PFSK-1 (cell line): Measurements from ENCODE around the gene LRRC28.

Experiments used
- POLR2AphosphoS5 ChIP-seq: IDR thresholded peaks from 2 replicates; pipeline ENCODE4 v1.6.1; 2012; ENCODE audit warnings: low read depth, mild to moderate bottlenecking, control low read depth, low read length, moderate library complexity
- REST ChIP-seq, 2 experiments: IDR thresholded peaks; 2 replicates each; pipeline versions ENCODE4 v1.6.1 to v1.8.0; 2011 to 2012; ENCODE audit warnings: low read depth in 2 of 2, low read length in 2 of 2, control low read depth in 1 of 2, inconsistent platforms in 1 of 2, mild to moderate bottlenecking in 1 of 2, moderate library complexity in 1 of 2; ENCODE audit not compliant: insufficient read depth in 1 of 2
- SIN3A ChIP-seq: IDR thresholded peaks from 2 replicates; pipeline ENCODE4 v1.6.1; 2012; ENCODE audit warnings: mild to moderate bottlenecking, low read length, moderate library complexity, borderline replicate concordance; ENCODE audit not compliant: insufficient read depth

- no peak for TF ChIP-seq POLR2AphosphoS5
- TF ChIP-seq REST (IDR thresholded peaks at IDR 0.05; ENCODE audit: insufficient read depth in 1 of 2, low read depth in 2 of 2, low read length in 2 of 2) = no peak
- no peak for TF ChIP-seq SIN3A
These were observed 99.1 kb downstream of the LRRC28 start for GRCh38 chr15:99350408-99350807.
